ENCODE data around the gene RIPOR1. TPM values are rescaled to one million over a fixed set of nuclear protein-coding genes. Genes with fewer than 3 reads are reported as not detected.

The RIPOR1 gene
- total and polyA plus RNA-seq, 2 donors from 2014 or later, result 60.9 to 116 TPM

- Histone ChIP-seq H3K4me3 (ENCODE audit: low read length in 3 of 3) (peak overlapping the region in 1 of 3 donors; percentile 58), H3K4me1 (ENCODE audit: control insufficient read depth in 2 of 3, insufficient read depth in 2 of 3, low read depth in 1 of 3, low read length in 3 of 3) (peaks cover 0 to 29% (median 0%) of the 10 kb centered on the region in 3 donors), H3K36me3 (ENCODE audit: control insufficient read depth in 2 of 3, insufficient read depth in 3 of 3, low read length in 3 of 3) (peaks cover 4 to 26% (median 13%) of the 10 kb centered on the region in 3 donors), H3K27me3 (ENCODE audit: control insufficient read depth, insufficient read depth, low read length) (no peaks in the 10 kb centered on the region), H3K27ac (ENCODE audit: low read depth in 2 of 2, low read length in 2 of 2) (peak overlapping the region; percentile 87 to 93), H3K9me3 (ENCODE audit: control insufficient read depth in 2 of 3, insufficient read depth in 1 of 3, low read length in 3 of 3) (no peaks in the 10 kb centered on the region), H3K9ac (ENCODE audit: low read length in 3 of 3) (peak overlapping the region in 1 of 3 donors; percentile 78)
- intact Hi-C loops (cut with DNase I), result no loop called here
- FAIRE-seq (no peak), DNase-seq (peak; percentile 60 to 92 (median 82))
- TF ChIP-seq CTCF (IDR thresholded peaks at IDR 0.05; ENCODE audit: borderline replicate concordance, extremely low read depth, insufficient read depth), result no peak
Measured at GRCh38 chr16:67537270-67537635, 8.6 kb downstream of the RIPOR1 start.

- TF ChIP-seq CTCF (IDR thresholded peaks at IDR 0.05; ENCODE audit: borderline replicate concordance, extremely low read depth, insufficient read depth), result no peak
- FAIRE-seq (no peak), DNase-seq (peak; percentile 57 to 93 (median 83))
- peaks cover 0 to 25% (median 0%) of the 10 kb centered on the region in 3 donors for H3K4me1 ChIP-seq (ENCODE audit: control insufficient read depth in 2 of 3, insufficient read depth in 2 of 3, low read depth in 1 of 3, low read length in 3 of 3)
- no peaks in the 10 kb centered on the region for H3K27me3 ChIP-seq (ENCODE audit: control insufficient read depth, insufficient read depth, low read length)
- peak overlapping the region in 2 of 3 donors; percentile 27 to 78 for H3K9ac ChIP-seq (ENCODE audit: low read length in 3 of 3)
- peak overlapping the region; percentile 6 to 58 (median 15) for H3K4me3 ChIP-seq (ENCODE audit: low read length in 3 of 3)
- H3K27ac ChIP-seq (ENCODE audit: low read depth in 2 of 2, low read length in 2 of 2), result peak overlapping the region; percentile 87 to 93
- intact Hi-C loops (cut with DNase I), result no loop called here
- H3K36me3 ChIP-seq (ENCODE audit: control insufficient read depth in 2 of 3, insufficient read depth in 3 of 3, low read length in 3 of 3), result peaks cover 4 to 31% (median 15%) of the 10 kb centered on the region in 3 donors
- no peaks in the 10 kb centered on the region for H3K9me3 ChIP-seq (ENCODE audit: control insufficient read depth in 2 of 3, insufficient read depth in 1 of 3, low read length in 3 of 3)
Measured at GRCh38 chr16:67537636-67538591, 9.3 kb downstream of the RIPOR1 start.

GRCh38 chr16:67538666-67539101 lies 10.1 kb downstream of the RIPOR1 start:
- Histone ChIP-seq H3K36me3 (ENCODE audit: control insufficient read depth in 2 of 3, insufficient read depth in 3 of 3, low read length in 3 of 3) (peaks cover 4 to 37% (median 19%) of the 10 kb centered on the region in 3 donors), H3K4me1 (ENCODE audit: control insufficient read depth in 2 of 3, insufficient read depth in 2 of 3, low read depth in 1 of 3, low read length in 3 of 3) (peaks cover 0 to 25% (median 0%) of the 10 kb centered on the region in 3 donors), H3K9me3 (ENCODE audit: control insufficient read depth in 2 of 3, insufficient read depth in 1 of 3, low read length in 3 of 3) (no peaks in the 10 kb centered on the region), H3K27ac (ENCODE audit: low read depth in 2 of 2, low read length in 2 of 2) (peak overlapping the region; percentile 87 to 93), H3K4me3 (ENCODE audit: low read length in 3 of 3) (peak overlapping the region in 1 of 3 donors; percentile 47), H3K9ac (ENCODE audit: low read length in 3 of 3) (no peak overlapping the region), H3K27me3 (ENCODE audit: control insufficient read depth, insufficient read depth, low read length) (no peaks in the 10 kb centered on the region)
- FAIRE-seq, result no peak
- DNase-seq, result peak in 2 of 5 donors; percentile 37 to 77
- intact Hi-C loops (cut with DNase I), result no loop called here
- no peak for TF ChIP-seq CTCF (IDR thresholded peaks at IDR 0.05; ENCODE audit: borderline replicate concordance, extremely low read depth, insufficient read depth)
